Mesenchymal stem cell (in vitro differentiated cells and primary cell): Measurements from ENCODE around the gene RTN4.
A peak's percentile ranks its signal among the peaks of the same experiment; 100 is the strongest.

Source experiments
- DNase-seq: peaks from one replicate; pipeline ENCODE4 v3.0.0-alpha.2; 2013
- H2AFZ ChIP-seq: one replicate; pipeline ENCODE4 v1.6.1; 2013; ENCODE audit warnings: low read depth, mild to moderate bottlenecking, control low read depth, inconsistent platforms, low read length, moderate library complexity
- H2AK5ac ChIP-seq: 2 replicates; pipeline ENCODE4 v1.6.1; 2013; ENCODE audit warnings: low read length, moderate library complexity, mild to moderate bottlenecking, inconsistent platforms; ENCODE audit not compliant: severe bottlenecking
- H2BK120ac ChIP-seq: one replicate; pipeline ENCODE4 v1.6.1; 2013; ENCODE audit warnings: low read depth, mild to moderate bottlenecking, inconsistent platforms, low read length, moderate library complexity
- H2BK12ac ChIP-seq, 2 experiments: one replicate each; pipeline ENCODE4 v1.6.1; 2013; ENCODE audit warnings: inconsistent platforms in 2 of 2, low read length in 2 of 2, mild to moderate bottlenecking in 2 of 2, moderate library complexity in 2 of 2, control low read depth in 1 of 2
- H2BK15ac ChIP-seq: one replicate; pipeline ENCODE4 v1.6.1; 2013; ENCODE audit warnings: mild to moderate bottlenecking, low read depth, inconsistent platforms; ENCODE audit not compliant: poor library complexity, severe bottlenecking
- H2BK5ac ChIP-seq: 2 replicates; pipeline ENCODE4 v1.6.1; 2013; ENCODE audit warnings: low read depth, mild to moderate bottlenecking, low read length, control low read depth, inconsistent platforms; ENCODE audit not compliant: poor library complexity, severe bottlenecking
- H3K14ac ChIP-seq, 2 experiments: one replicate each; pipeline ENCODE4 v1.6.1; 2013; ENCODE audit warnings: inconsistent platforms in 2 of 2, low read length in 2 of 2, control low read depth in 1 of 2, mild to moderate bottlenecking in 1 of 2, moderate library complexity in 1 of 2
- H3K18ac ChIP-seq, 2 experiments: one replicate each; pipeline ENCODE4 v1.6.1; 2013; ENCODE audit warnings: inconsistent platforms in 2 of 2, low read length in 2 of 2, control low read depth in 1 of 2, low read depth in 1 of 2, mild to moderate bottlenecking in 1 of 2
- H3K23ac ChIP-seq, 2 experiments: one replicate each; pipeline ENCODE4 v1.6.1; 2013; ENCODE audit warnings: inconsistent platforms in 2 of 2, low read length in 2 of 2, mild to moderate bottlenecking in 2 of 2, moderate library complexity in 2 of 2, control low read depth in 1 of 2
- H3K27ac ChIP-seq: 2 replicates; pipeline ENCODE4 v1.5.1; 2013; ENCODE audit warnings: mild to moderate bottlenecking, moderate library complexity, low read length, control low read depth, inconsistent platforms; ENCODE audit not compliant: poor library complexity, severe bottlenecking
- H3K27me3 ChIP-seq, 2 experiments: 2 replicates each; pipeline versions ENCODE4 v1.6.1 to v1.7.0; 2013; ENCODE audit warnings: low read length in 2 of 2, mild to moderate bottlenecking in 2 of 2, moderate library complexity in 2 of 2, control low read depth in 1 of 2, inconsistent platforms in 1 of 2; ENCODE audit not compliant: control insufficient read depth in 1 of 2, insufficient read depth in 1 of 2
- H3K36me3 ChIP-seq, 2 experiments: 2 replicates each; pipeline versions ENCODE4 v1.6.1 to v1.7.0; 2013; ENCODE audit warnings: low read length in 2 of 2, control low read depth in 1 of 2, inconsistent platforms in 1 of 2, low read depth in 1 of 2, mild to moderate bottlenecking in 1 of 2; ENCODE audit not compliant: insufficient read depth in 2 of 2, control insufficient read depth in 1 of 2
- H3K4ac ChIP-seq, 2 experiments: one replicate each; pipeline ENCODE4 v1.6.1; 2013; ENCODE audit warnings: inconsistent platforms in 2 of 2, low read length in 2 of 2, mild to moderate bottlenecking in 2 of 2, moderate library complexity in 2 of 2, control low read depth in 1 of 2, low read depth in 1 of 2
- H3K4me1 ChIP-seq: 2 replicates; pipeline ENCODE4 v1.6.1; 2013; ENCODE audit warnings: low read depth, low read length, control low read depth; ENCODE audit not compliant: control insufficient read depth, insufficient read depth
- H3K4me2 ChIP-seq: 2 replicates; pipeline ENCODE4 v1.6.1; 2013; ENCODE audit warnings: low read length, mild to moderate bottlenecking, inconsistent platforms; ENCODE audit not compliant: poor library complexity, severe bottlenecking
- H3K4me3 ChIP-seq, 2 experiments: 2 replicates each; pipeline versions ENCODE4 v1.5.1 to v1.7.0; 2013; ENCODE audit warnings: low read length in 2 of 2, mild to moderate bottlenecking in 2 of 2, control low read depth in 1 of 2, low read depth in 1 of 2; ENCODE audit not compliant: insufficient read depth in 1 of 2
- H3K79me1 ChIP-seq: replicated peaks from 2 replicates; pipeline ENCODE4 v1.6.1; 2013; ENCODE audit warnings: mild to moderate bottlenecking, control low read depth, low read length, inconsistent platforms; ENCODE audit not compliant: poor library complexity, severe bottlenecking
- H3K9ac ChIP-seq: 2 replicates; pipeline ENCODE4 v1.7.0; 2013; ENCODE audit warnings: mild to moderate bottlenecking, low read length, moderate library complexity
- H3K9me3 ChIP-seq: 2 replicates; pipeline ENCODE4 v1.7.0; 2013; ENCODE audit warnings: mild to moderate bottlenecking, low read length; ENCODE audit not compliant: control insufficient read depth
- H4K8ac ChIP-seq: one replicate; pipeline ENCODE4 v1.6.1; 2013; ENCODE audit warnings: inconsistent platforms, mild to moderate bottlenecking, low read length, moderate library complexity
- H4K91ac ChIP-seq: one replicate; pipeline ENCODE4 v1.6.1; 2013; ENCODE audit warnings: mild to moderate bottlenecking, low read length, inconsistent platforms
- WGBS: methylation state at CpG from one replicate; pipeline ENCODE4 v1.1.7; 2013; ENCODE audit warnings: mixed read lengths; 5-methylcytosine and 5-hydroxymethylcytosine counted together

RTN4 gene

DNA sequence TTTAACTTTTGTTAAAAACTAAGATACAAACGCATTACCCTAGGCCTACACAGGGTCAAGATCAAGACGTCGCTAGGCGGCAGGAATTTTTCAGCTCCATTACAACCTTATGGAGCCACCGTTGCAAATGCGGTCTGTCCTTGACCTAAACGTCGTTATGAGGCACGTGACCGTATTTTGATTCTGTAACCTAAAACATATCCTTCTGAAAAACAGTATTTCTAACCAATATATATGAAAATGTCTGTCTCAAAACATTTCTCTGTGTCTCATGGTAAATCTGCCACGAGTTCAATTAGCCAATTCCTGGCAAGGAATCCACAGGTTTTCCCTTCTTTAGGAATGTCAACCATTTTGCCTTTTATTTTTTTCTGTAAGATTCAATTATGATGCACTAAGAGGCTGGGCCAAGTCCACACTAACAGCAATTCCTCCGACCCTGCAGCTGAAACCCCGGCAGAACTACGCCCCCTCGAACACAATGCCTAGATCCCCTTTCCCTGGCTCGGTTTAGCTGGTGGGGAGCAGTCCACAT is 1.7 kb downstream of the RTN4 start:
- Histone ChIP-seq H3K79me1 (no peaks in the 10 kb centered on the region), H3K27me3 (no peaks in the 10 kb centered on the region), H3K4ac (peak overlapping the region in 1 of 2 experiments; percentile 71), H3K4me1 (peaks cover 4% of the 10 kb centered on the region), H4K91ac (peak overlapping the region; percentile 88), H3K14ac (peak overlapping the region in 1 of 2 experiments; percentile 95), H3K18ac (peak overlapping the region; percentile 88 to 99), H3K4me3 (peak overlapping the region; percentile 98 to 99), H4K8ac (peak overlapping the region; percentile 40), H3K9ac (peak overlapping the region; percentile 100), H2AFZ (no peak overlapping the region), H2BK15ac (peak overlapping the region; percentile 26), H3K23ac (no peak overlapping the region), H2AK5ac (peak overlapping the region; percentile 34), H2BK120ac (no peak overlapping the region), H2BK5ac (no peak overlapping the region), H3K9me3 (peaks cover 9% of the 10 kb centered on the region), H3K4me2 (no peak overlapping the region), H3K27ac (peak overlapping the region; percentile 99), H2BK12ac (no peak overlapping the region), H3K36me3 (peaks cover 0 to 7% of the 10 kb centered on the region in 2 experiments)
- DNase-seq, result peak; percentile 65
- WGBS, result 0% methylated on average over 16 of the region's 16 CpGs

DNA sequence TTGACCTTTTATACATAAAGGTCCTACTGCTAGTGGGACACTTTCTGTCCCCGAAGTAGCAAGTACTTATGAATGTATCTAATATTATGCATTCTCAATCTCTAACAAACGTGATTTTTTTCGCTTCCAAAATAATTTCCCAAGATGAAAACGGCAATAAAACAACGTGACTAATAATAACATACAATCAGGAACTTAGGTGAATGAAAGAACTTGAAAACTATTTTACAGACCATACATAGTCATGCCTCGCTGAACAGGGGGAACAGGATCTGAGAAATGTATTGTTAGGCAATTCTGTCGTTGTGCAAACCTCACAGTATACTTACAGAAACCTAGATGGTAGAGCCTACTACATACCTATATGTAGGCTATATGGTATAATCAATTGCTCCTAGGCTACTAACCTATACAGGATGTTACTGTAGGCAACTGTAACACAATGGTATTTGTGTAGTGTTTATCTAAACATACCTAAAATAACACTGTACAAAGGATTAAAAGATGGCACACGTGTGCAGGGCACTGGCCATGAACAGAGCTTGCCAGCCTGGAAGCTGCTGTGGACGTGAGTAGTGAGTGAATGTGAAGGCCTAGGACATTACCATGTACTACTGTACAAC is 2.5 kb downstream of the RTN4 start:
- Histone ChIP-seq H2BK5ac (no peak overlapping the region), H3K27me3 (no peaks in the 10 kb centered on the region), H3K79me1 (no peaks in the 10 kb centered on the region), H3K36me3 (peaks cover 0 to 10% of the 10 kb centered on the region in 2 experiments), H2BK15ac (no peak overlapping the region), H4K8ac (no peak overlapping the region), H3K4me3 (peak overlapping the region; percentile 40 to 98), H2AFZ (no peak overlapping the region), H4K91ac (no peak overlapping the region), H2AK5ac (no peak overlapping the region), H3K4ac (no peak overlapping the region), H3K9ac (peak overlapping the region; percentile 100), H3K4me2 (peak overlapping the region; percentile 33), H3K27ac (peak overlapping the region; percentile 48), H3K14ac (no peak overlapping the region), H3K9me3 (peaks cover 9% of the 10 kb centered on the region), H3K18ac (no peak overlapping the region), H2BK12ac (no peak overlapping the region), H3K23ac (no peak overlapping the region), H2BK120ac (no peak overlapping the region), H3K4me1 (peaks cover 4% of the 10 kb centered on the region)
- peak; percentile 65 for DNase-seq
- no CpG with 5 or more reads among the region's 9 CpGs for WGBS

DNA sequence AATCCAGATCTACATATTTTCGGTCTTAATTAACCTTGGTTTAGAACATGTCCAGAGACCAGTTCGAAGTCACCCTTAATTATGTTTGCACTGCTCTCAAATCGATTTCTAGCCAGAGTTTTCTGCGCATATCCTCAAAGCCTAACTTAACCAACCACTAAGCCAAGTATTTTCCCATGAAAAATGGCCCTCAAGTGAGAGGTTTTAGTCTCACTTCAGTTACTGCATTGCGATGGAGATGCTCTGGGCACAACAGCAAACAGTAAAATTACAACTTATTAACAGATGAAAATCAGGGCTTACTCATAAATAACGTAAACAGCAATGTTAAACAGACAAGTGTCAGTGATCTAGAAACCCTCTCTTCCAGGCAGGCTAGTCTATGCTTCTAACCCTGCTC is 4.5 kb downstream of the RTN4 start:
- Histone ChIP-seq H2BK12ac (no peak overlapping the region), H2BK5ac (no peak overlapping the region), H3K23ac (no peak overlapping the region), H3K27me3 (no peaks in the 10 kb centered on the region), H3K4me1 (peaks cover 4% of the 10 kb centered on the region), H4K91ac (no peak overlapping the region), H3K27ac (peak overlapping the region; percentile 88), H3K9ac (peak overlapping the region; percentile 100), H2AFZ (no peak overlapping the region), H3K36me3 (peaks cover 0 to 13% of the 10 kb centered on the region in 2 experiments), H3K4me2 (peak overlapping the region; percentile 51), H3K14ac (no peak overlapping the region), H2BK15ac (no peak overlapping the region), H3K4me3 (peak overlapping the region in 1 of 2 experiments; percentile 98), H3K79me1 (no peaks in the 10 kb centered on the region), H3K18ac (no peak overlapping the region), H3K4ac (no peak overlapping the region), H2BK120ac (no peak overlapping the region), H4K8ac (no peak overlapping the region), H2AK5ac (peak overlapping the region; percentile 29), H3K9me3 (no peaks in the 10 kb centered on the region)
- WGBS, result 78% methylated on average over 6 of the region's 6 CpGs
- DNase-seq, result no peak

DNA sequence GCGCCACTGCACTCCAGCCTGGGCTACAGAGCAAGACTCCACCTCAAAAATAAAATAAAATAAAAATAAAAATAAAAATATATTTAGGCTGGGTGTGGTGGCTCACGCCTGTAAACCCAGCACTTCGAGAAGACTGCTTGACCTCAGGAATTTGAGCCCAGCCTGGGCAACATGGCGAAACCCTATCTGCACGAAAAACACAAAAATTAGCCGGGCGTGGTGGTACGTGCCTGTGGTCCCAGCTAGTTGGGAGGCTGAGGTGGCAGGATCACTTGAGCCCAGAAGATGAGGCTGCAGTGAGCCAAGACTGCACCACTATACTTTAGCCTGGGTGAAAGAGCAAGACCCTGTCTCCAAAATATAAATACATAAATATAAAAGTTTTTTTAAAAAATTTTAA is 6.4 kb downstream of the RTN4 start:
- H2BK120ac ChIP-seq, result no peak overlapping the region
- WGBS, result 94% methylated on average over 7 of the region's 8 CpGs

More for the DNA sequence above, 6.4 kb downstream of the RTN4 start:
- H3K27ac ChIP-seq, result no peak overlapping the region
- H4K8ac ChIP-seq, result no peak overlapping the region
- DNase-seq, result no peak
- H3K18ac ChIP-seq, result no peak overlapping the region
- H2AK5ac ChIP-seq, result no peak overlapping the region
- H3K9ac ChIP-seq, result no peak overlapping the region
- no peak overlapping the region for H2BK15ac ChIP-seq
- no peak overlapping the region for H2AFZ ChIP-seq
- H4K91ac ChIP-seq, result no peak overlapping the region
- no peaks in the 10 kb centered on the region for H3K79me1 ChIP-seq
- H3K4me2 ChIP-seq, result no peak overlapping the region
- H3K23ac ChIP-seq, result no peak overlapping the region
- H3K4me1 ChIP-seq, result peaks cover 4% of the 10 kb centered on the region
- H2BK12ac ChIP-seq, result no peak overlapping the region
- no peak overlapping the region for H3K4ac ChIP-seq
- H3K9me3 ChIP-seq, result no peaks in the 10 kb centered on the region
- H3K4me3 ChIP-seq, result no peak overlapping the region
- H3K27me3 ChIP-seq, result no peaks in the 10 kb centered on the region
- H3K14ac ChIP-seq, result no peak overlapping the region
- peaks cover 0 to 19% of the 10 kb centered on the region in 2 experiments for H3K36me3 ChIP-seq
- no peak overlapping the region for H2BK5ac ChIP-seq
